Measurements from ENCODE around the gene FAM199X.

GRCh38 chrX:104165894-104166734 is at the start of gene FAM199X:
- TF ChIP-seq CTCF (IDR thresholded peaks at IDR 0.05) (peak; percentile 73), EZH2 (IDR thresholded peaks at IDR 0.05; ENCODE audit: borderline replicate concordance, insufficient read depth, low read depth, low read length, poor library complexity, severe bottlenecking) (no peak)
